CD4-positive, alpha-beta T cell treated with Interleukin-21 for 1 hour (primary cell): ENCODE measurements around the gene PAXIP1.
"Not testable (repeated sequence)": the region's sequence is repeated elsewhere in the genome, so short reads cannot be mapped to it uniquely, and the experiment has no call there.

Source experiments
- DNase-seq: peaks from one replicate; pipeline ENCODE4 v3.0.0-alpha.2; 2020

The PAXIP1 gene, protein sequence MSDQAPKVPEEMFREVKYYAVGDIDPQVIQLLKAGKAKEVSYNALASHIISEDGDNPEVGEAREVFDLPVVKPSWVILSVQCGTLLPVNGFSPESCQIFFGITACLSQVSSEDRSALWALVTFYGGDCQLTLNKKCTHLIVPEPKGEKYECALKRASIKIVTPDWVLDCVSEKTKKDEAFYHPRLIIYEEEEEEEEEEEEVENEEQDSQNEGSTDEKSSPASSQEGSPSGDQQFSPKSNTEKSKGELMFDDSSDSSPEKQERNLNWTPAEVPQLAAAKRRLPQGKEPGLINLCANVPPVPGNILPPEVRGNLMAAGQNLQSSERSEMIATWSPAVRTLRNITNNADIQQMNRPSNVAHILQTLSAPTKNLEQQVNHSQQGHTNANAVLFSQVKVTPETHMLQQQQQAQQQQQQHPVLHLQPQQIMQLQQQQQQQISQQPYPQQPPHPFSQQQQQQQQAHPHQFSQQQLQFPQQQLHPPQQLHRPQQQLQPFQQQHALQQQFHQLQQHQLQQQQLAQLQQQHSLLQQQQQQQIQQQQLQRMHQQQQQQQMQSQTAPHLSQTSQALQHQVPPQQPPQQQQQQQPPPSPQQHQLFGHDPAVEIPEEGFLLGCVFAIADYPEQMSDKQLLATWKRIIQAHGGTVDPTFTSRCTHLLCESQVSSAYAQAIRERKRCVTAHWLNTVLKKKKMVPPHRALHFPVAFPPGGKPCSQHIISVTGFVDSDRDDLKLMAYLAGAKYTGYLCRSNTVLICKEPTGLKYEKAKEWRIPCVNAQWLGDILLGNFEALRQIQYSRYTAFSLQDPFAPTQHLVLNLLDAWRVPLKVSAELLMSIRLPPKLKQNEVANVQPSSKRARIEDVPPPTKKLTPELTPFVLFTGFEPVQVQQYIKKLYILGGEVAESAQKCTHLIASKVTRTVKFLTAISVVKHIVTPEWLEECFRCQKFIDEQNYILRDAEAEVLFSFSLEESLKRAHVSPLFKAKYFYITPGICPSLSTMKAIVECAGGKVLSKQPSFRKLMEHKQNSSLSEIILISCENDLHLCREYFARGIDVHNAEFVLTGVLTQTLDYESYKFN

DNA sequence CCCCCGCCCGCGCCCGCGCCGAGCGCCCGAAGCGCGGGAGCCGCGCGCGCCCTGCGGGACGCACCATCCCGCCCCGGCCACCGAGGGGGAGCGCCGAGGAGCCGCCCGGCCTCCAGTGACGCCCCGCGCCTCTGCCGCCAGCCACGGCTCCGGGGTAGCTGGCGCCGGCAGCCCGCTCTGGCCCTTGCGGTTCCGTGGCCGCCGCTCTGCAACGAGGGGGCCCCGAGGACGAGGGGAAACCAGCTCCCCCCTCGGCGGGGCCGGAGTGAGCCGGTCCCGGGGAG lies at the start of gene PAXIP1:
Gene PAXIP1 (minus strand): TSS at position 33 of the 284 bp plus-strand sequence. CDS start 195 bp downstream, outside the sequence.
- peak; percentile 73 for DNase-seq

DNA sequence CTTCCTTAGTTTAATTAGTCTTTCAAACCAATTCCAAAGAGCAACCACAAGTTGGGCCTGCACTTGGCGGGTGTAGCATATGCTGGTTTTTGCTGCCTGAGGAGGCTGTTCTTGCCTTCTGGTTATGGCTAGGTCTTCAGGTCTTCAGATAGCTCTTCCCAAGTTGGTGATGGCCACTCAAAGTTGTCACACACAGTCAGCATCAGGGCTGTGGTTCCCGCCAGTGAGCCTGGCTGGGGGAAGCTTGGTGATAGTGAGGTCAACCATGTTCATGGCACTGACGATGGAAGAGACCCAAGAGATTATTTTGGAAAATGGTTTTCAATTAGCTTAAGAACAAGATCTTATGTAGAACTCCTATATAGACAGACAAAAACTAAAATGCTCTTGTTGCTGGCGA lies 48.4 kb upstream of the PAXIP1 start:
- no peak for DNase-seq

DNA sequence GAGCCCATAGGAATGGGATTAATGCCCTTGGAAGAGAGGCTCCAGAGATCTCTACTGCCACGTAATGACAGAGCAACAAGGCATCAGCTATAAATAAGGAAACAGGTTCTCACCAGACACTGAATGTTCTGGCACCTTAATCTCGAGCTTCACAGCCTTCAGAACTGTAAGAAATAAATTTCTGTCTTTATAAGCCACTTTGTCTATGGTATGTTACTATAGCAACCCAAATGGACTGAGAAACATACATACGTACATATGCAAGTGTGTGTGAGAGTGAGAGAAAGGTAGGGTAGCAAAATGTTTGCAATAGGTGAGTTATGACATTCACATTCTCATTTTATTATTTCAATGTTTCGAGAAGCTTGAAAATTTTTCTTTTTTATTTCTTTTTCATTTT lies 45.1 kb upstream of the PAXIP1 start:
- DNase-seq = no peak

DNA sequence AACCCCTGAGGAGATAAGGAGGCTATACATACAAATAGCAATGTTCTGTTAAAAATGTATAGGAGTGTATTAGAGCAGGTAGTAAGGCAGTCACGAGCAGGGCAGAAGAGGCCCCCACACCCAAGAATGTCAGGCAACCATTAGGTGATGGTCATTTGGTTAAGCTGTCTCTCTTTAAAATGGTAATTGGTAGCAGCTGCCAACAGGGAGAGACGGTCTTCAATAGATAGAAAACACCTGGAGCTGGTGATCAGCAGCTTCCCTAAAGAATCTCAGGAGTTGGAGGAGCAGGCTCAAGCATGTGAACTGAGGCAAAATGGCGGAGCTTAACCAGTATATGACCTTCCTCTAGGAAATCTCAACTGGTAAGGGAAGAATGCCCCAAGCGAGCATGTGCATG lies 40.8 kb upstream of the PAXIP1 start:
- no peak for DNase-seq

DNA sequence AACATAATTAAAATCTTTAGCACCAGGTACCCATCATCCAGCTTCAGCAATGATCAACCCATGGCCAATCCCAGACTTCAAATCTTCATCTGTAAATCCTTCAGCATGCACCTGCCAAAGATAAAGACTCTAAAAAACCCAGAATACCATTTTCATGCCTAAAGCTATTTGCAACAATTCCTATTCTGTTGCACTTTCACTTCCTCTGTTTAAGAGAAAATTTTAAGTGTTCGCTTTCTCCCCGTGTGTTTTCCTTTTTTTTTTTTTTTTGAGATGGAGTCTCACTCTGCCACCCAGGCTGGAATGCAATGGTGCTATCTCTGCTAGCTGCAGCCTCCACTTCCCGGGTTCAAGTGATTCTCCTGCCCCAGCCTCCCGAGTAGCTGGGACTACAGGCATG lies 35.4 kb upstream of the PAXIP1 start:
- no peak for DNase-seq

DNA sequence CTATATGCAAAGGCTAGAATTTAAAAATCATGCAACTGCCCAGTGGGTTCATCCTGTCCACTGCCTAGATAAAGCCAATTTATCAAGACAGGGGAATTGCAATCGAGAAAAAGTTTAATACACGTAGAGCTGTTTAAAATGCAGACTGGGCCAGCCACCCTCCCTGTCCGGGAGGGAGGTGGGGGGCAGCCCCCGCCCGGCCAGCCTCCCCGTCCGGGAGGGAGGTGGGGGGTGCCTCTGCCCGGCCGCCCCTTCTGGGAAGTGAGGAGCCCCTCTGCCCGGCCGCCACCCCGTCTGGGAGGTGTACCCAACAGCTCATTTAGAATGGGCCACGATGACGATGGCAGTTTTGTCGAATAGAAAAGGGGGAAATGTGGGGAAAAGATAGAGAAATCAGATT lies 31.6 kb upstream of the PAXIP1 start:
- DNase-seq = not testable (repeated sequence)

DNA sequence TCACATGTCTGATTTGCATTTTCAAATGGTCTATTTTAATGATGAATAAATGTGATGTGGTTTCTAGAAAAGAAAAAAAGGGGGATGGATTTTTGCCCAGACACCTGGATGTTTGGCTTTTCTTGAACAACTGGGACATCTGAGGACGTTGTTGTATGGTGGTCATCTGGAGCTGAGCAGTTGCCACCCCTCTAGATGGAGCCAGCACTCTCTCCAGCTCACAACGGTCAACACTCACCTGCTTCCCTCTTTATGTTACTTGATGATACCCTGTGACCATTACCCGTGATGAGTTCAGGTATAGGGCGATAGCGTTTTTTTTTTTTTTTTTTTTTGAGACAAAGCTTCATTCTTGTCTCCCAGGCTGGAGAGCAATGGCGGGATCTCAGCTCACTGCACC lies 30.1 kb upstream of the PAXIP1 start:
- no peak for DNase-seq

DNA sequence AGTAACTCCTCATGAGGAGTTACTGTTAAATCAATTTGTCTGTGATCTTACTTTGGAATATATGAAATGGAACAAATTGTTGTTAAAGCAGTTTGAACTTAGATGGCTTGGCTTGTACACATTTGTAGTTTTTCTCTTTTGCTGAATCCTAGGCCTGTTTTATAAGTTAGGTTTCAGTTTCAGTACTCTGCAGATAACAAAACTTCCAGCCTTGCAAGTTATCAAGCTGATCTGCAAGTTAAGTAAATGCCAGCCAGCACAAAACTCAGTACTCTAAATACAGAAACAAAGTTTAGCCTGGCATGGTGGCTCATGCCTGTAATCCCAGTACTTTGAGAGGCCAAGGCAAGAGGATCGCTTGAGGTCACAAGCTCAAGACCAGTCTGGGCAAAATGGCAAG lies 25.0 kb upstream of the PAXIP1 start:
- DNase-seq = no peak

DNA sequence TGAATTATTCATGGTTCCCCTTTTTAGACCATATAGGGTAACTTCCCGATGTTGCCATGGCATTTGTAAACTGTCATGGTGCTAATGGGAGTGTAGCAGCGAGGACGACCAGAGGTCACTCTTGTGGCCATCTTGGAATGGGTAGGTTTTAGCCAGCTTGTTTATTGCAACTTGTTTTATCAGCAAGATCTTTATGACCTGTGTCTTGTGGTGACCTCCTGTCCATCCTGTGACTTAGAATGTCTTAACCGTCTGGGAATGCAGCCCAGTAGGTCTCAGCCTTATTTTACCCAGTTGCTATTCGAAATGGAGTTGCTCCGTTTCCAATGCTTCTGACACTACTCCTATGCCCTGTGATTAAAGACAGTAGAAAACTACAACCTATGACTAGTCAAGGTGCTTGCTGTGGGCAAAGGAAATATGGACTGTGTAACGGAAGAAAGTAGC lies 18.8 kb upstream of the PAXIP1 start:
- DNase-seq = no peak

DNA sequence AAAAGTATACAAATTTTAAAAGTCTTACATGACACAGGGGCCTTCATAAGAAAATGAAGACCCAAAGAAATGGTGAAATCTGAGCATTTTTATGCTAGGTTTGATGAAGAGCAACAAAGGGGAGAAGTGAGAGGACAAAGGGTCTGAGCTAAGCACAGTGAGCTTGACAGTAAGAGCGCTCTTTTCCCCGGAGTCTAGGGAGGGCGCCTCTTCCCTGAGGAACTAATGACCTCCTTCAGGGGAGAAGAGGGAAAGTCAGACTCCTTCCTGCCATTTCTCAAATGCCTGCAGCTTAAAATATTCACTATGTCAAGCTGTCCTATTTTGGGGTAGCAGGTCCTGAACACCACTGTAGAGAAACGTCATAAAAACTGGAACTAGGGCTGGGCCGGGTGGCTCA lies 18.1 kb upstream of the PAXIP1 start:
- no peak for DNase-seq

DNA sequence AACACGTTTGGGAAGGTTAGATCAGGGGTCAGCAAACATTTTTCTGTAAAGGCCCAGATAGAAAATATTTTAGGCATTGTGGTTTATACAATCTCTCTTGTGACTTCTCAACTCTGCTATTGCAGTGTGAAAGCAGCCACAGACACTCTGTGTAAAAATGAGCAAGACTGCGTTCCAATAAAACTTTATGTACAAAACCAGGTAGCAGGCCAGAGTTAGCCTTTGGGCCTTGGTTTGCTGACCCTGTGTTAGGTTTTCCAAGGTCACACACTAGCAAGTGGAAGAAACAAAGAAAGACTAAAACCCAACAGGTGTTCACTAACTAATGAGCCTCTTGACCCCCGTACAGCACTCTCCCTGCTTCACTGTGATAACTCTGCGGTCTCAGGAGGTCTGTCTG lies 14.9 kb upstream of the PAXIP1 start:
- DNase-seq = no peak

DNA sequence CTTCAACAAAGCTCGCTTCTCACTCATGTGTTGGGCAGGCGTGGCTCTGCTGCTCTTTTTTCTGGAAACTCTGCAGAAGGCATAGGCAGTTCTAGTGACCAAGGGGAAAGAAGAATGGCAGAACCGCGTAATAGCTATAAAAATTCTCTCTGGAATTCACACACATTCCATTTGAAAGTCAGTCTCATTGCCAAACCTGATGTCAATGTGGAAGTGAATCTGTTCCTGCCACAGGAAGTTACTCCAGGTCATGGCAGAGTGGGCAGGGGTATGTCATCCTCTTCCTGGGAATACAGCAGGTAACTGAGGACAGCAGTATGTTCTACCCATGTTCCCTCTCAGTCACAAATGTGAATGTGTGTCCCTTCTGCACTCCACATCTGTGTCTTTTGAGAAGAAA lies 8.2 kb upstream of the PAXIP1 start:
- DNase-seq = no peak

DNA sequence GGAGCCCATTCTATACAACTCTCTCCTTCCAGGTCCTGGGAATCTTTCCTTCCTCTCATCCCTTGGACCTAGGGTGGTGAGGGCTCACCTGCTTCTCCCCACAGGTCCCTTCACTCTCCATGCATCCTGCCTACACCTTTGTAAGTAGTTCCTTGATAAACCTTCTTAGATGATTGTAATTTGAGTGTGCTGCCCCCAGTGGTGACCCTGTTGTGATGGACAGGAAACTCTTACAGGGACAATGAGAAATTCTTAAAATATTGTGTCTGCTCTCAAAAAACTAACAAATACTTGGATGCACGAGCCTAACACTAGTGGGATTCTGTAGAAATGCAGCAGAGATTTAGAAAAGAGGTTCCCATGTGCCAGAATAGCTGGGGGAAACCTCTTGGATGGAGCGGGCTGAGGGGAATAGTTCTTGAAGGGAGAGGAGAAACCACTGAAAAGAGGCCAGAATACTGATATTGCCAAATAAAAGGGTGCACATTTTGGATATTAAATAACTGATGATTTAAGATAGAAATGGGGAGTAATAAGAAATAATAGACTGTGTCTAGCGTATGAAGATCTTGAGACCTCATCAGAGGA lies 6.7 kb upstream of the PAXIP1 start:
- peak; percentile 34 for DNase-seq

DNA sequence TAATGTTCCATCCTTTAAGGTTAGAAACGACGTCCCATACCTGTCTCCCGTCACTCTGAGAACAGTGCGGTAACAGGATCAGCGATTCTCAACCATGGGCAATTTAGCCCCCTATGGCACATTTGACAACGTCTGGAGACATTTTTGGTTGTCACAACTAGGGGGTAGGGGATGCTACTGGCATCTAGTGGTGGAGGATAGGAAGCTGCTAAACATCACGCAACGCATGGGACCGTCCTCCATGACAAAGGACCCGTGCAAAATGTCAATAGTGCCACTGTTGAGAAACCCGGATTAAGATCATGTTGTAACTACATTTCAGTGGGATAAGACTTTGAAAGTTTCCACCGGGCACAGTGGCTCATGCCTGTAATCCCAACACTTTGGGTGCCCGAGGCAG lies 5.0 kb upstream of the PAXIP1 start:
- peak; percentile 41 for DNase-seq

DNA sequence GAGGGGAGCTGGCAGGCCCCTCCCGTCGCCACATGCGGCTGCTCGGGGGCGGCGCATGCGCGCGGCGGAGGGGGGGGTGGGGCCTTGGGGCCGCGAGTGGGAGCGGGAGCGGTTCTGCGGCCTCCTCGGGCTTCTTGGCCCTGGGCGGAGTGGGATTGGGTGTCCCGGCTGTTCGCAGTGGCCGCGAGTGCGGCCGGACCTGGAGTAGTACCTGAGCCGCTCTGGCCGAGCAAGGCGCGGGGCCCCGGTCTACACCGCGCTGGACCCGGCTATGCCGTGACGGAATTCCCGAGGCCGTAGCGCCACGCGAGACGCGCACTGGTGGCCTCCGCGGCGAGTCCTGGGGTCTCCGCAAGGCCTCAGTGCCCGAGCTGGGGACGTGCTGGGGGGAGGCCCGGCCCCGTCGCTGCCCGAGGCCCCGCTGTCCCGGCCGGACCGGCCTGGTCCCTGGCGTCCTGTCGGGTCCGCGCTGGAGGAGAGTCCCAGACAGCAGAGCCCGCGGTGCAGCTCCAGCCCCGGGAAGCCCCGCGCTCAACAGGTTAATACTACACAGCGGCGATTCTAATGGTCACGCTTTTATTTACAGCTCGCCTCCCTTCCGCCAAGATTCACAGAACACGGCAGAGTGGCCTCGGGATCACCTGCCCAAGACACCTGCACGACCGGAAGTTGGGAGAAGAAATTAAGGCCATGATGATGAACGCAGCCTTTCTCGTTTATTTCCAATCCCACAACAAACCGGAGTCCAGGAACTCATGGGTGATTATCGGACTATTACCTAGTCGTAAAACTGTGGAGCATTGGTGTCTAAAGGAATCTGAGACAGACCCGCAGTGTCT lies 671 bp upstream of the PAXIP1 start:
- DNase-seq = peak; percentile 87

DNA sequence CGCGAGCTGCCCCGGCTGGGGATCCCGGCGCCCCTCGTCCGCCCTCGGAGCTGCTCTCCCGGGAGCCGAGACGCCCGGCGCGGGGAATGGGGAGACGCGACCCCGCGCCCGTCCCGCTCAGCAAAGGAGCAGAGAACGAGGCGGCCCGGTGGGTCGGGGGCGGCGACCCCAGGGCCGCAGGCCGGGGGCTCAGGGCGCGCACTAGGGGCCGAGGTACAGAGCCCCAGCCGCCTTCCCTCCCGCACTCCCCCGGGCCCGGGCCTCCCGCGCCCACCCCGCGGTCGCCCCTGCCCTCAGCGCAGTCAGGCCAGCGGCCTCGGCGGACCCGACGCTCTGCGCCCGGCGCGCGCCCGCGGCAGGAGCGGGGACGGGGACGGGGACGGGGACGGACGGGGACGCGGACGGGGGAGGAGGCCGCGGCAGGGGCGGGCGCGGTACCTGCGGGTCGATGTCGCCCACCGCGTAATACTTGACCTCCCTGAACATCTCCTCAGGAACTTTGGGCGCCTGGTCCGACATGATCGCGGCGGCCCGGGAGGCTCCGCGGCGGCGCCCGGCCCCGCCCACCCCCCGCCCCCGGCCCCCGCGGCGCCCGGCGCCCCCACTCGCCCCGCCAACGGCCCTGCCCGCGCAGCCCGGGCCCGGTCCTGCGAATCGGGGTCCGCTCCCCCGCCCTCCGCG lies 373 bp downstream of the PAXIP1 start:
- DNase-seq = no peak

DNA sequence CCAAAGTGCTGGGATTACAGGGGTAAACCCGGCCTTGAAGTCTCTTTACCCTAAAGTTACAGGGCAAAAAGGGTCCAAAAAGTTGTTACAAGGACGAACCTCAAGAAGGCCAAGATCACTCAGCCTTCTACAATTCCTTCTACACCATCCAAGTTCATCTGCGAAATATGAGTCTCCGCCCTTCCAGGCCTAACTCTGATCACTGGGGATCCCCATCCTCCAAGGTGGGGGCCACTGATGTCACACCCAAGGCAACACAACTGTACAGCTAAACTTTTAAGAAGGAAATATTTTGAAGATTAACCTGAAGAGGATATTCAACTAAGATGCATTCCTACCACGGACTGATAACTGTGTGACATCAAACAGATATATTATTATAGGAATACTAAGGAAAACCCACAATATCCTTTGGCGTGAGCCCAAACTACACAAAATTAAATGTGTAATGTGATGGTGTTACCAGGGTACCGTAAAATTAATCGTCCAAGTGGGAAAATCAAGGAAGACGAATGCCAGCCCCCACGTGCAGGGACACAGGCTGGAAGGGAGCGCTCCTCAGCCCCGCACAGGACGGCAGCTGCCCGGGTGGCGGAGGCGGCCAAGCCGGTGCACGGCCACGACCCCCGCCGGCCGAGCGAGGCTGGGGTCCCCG lies 1.0 kb downstream of the PAXIP1 start:
- DNase-seq = peak; percentile 37

DNA sequence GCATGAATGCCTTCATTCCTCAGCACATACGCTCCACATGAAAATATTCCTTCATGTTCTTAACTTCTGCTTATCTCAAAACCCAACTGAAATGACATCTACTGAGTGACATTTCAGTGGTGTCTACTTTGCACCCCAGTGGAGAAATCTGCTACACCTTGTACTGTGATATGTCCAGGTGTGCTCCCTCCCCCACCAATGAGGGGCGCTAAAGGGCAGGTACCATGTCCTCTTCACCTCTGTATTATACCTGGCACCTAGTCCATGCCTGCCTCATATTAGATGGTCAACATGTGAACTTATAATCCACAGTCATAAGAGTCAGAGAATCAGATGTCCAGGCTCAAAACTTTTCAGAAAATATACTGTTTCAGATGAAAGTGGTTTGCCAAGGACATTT lies 2.1 kb downstream of the PAXIP1 start:
- DNase-seq = peak; percentile 11

DNA sequence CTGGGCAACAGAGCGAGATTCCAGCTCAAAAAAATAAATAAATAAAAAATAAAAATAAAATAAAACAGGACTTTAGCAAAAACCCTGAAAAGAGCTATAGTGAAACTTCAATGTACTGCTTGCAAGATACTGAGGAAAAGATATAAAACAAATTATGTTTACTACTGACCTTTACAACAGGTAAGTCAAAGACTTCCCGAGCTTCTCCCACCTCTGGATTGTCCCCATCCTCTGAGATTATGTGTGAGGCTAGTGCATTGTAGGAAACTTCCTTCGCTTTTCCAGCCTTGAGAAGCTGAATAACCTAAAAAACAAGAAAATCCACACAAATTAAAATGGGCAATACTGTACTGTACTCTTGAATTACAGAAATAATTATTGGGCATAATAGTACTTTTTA lies 4.4 kb downstream of the PAXIP1 start:
- no peak for DNase-seq

DNA sequence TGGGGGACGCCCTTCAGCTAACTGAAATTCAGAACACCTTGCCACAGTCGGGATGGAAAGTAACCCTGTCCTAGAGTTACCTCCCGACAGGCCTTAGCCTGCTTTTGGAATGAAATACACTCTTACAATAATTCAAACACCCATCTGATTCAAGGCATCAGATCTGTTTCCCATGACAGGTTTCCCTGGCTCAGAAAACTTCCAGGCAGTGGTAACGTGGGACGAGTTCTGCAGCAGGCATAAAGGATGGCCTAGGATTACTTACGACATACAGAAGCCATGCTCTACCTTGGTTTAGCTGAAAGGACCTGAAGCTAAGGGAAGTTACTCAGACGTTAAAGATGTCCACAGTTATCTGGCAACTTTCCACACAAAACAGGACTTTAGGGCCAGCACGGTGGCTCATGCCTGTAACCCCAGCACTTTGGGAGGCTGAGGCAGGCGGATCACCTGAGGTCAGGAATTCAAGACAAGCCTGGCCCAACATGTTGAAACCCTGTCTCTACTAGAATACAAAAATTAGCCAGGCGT lies 5.0 kb downstream of the PAXIP1 start:
- DNase-seq = no peak

DNA sequence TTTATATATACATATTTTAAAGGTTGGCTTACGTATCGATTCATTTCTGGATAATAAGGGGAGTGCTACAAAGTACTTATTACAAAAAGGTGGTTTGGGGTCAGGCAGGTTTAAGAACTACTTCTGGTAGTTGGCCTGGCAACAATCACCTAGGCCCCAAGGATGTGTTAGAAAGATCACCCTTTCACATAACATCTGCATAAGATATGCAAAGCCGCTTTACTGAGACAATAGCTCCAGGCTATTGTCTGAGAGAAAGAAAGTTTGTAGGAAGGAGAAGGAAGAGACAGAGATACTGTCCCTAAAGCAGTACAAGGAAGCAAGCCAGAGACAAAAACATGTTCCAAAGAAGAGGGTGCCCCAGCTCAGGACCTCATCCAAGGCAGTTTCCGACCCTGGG lies 6.2 kb downstream of the PAXIP1 start:
- no peak for DNase-seq
